ENCODE results near the gene SPAG4.

Gene SPAG4

DNA sequence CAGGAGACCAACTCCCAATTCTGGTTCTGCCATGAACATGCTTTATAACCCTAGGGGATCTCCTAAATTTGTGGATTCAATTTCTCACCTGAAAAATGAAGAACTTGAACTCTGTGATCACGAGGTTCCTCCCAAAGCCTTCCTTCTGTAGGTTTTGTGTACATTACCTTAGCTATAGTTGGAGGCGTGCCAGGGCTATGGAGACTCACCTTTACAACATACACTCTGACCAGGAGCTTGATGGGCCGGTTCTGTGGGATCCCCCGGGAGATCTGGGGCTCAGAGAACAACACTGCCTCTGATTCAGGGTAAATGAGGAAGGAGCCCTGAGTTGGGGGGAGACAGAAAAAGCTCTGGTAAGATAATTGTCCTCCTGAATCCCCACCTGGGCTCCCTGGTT lies 39.7 kb upstream of the SPAG4 start:
- Histone ChIP-seq H2AK5ac (ENCODE audit: low read length) (no peak overlapping the region), H3K27me3 (ENCODE audit: insufficient read depth, low read length) (no peaks in the 10 kb centered on the region), H3K79me2 (ENCODE audit: control insufficient read depth, insufficient read depth, low read length, poor library complexity) (no peaks in the 10 kb centered on the region), H3K4me1 (ENCODE audit: control insufficient read depth in 1 of 2, insufficient read depth in 2 of 2, low read length in 2 of 2) (no peaks in the 10 kb centered on the region), H3K9me3 (ENCODE audit: insufficient read depth, low read depth, low read length) (peaks cover 3% of the 10 kb centered on the region), H3K14ac (ENCODE audit: low read length) (no peak overlapping the region), H4K12ac (ENCODE audit: low read depth, low read length) (no peak overlapping the region), H3K9ac (ENCODE audit: low read length) (no peak overlapping the region), H2AFZ (ENCODE audit: insufficient read depth, low read length, poor library complexity) (no peak overlapping the region), H3K79me1 (ENCODE audit: low read length) (no peaks in the 10 kb centered on the region), H2BK5ac (ENCODE audit: low read depth, low read length, poor library complexity) (no peak overlapping the region), H3K4me2 (ENCODE audit: low read length) (no peak overlapping the region), H3K23ac (ENCODE audit: low read length) (no peak overlapping the region), H3K4me3 (ENCODE audit: low read depth, low read length) (no peak overlapping the region), H2BK12ac (ENCODE audit: low read length) (no peak overlapping the region), H3K4ac (ENCODE audit: low read depth, low read length) (no peak overlapping the region), H2BK120ac (ENCODE audit: insufficient read depth, low read length, poor library complexity) (no peak overlapping the region), H4K91ac (ENCODE audit: low read depth, low read length) (no peak overlapping the region), H3K18ac (ENCODE audit: low read length) (no peak overlapping the region), H4K8ac (ENCODE audit: low read depth, low read length) (no peak overlapping the region), H3K27ac (ENCODE audit: low read depth, low read length) (no peak overlapping the region), H3K36me3 (ENCODE audit: control insufficient read depth in 1 of 2, insufficient read depth in 2 of 2, low read length in 2 of 2) (no peaks in the 10 kb centered on the region)
- DNase-seq: no peak
- WGBS (ENCODE audit: extremely low coverage, insufficient coverage, insufficient read length): no CpG with 5 or more reads among the region's 4 CpGs

GRCh38 chr20:35576816-35577215 lies 38.8 kb upstream of the SPAG4 start:
- WGBS (ENCODE audit: extremely low coverage, insufficient coverage, insufficient read length): no CpG with 5 or more reads among the region's 3 CpGs
- H2BK12ac ChIP-seq (ENCODE audit: low read length): no peak overlapping the region
- no peaks in the 10 kb centered on the region for H3K36me3 ChIP-seq (ENCODE audit: control insufficient read depth in 1 of 2, insufficient read depth in 2 of 2, low read length in 2 of 2)
- no peak overlapping the region for H3K4me2 ChIP-seq (ENCODE audit: low read length)
- no peak overlapping the region for H3K23ac ChIP-seq (ENCODE audit: low read length)
- no peaks in the 10 kb centered on the region for H3K79me1 ChIP-seq (ENCODE audit: low read length)
- no peak overlapping the region for H4K8ac ChIP-seq (ENCODE audit: low read depth, low read length)
- no peak overlapping the region for H3K4me3 ChIP-seq (ENCODE audit: low read depth, low read length)
- H3K79me2 ChIP-seq (ENCODE audit: control insufficient read depth, insufficient read depth, low read length, poor library complexity): no peaks in the 10 kb centered on the region
- no peak overlapping the region for H3K9ac ChIP-seq (ENCODE audit: low read length)
- H3K4ac ChIP-seq (ENCODE audit: low read depth, low read length): no peak overlapping the region
- peaks cover 3% of the 10 kb centered on the region for H3K9me3 ChIP-seq (ENCODE audit: insufficient read depth, low read depth, low read length)
- no peak overlapping the region for H2AFZ ChIP-seq (ENCODE audit: insufficient read depth, low read length, poor library complexity)
- no peak overlapping the region for H2AK5ac ChIP-seq (ENCODE audit: low read length)
- no peak overlapping the region for H3K18ac ChIP-seq (ENCODE audit: low read length)
- no peak overlapping the region for H4K12ac ChIP-seq (ENCODE audit: low read depth, low read length)
- H3K14ac ChIP-seq (ENCODE audit: low read length): no peak overlapping the region
- no peak overlapping the region for H3K27ac ChIP-seq (ENCODE audit: low read depth, low read length)
- no peak for DNase-seq
- no peaks in the 10 kb centered on the region for H3K4me1 ChIP-seq (ENCODE audit: control insufficient read depth in 1 of 2, insufficient read depth in 2 of 2, low read length in 2 of 2)
- H2BK120ac ChIP-seq (ENCODE audit: insufficient read depth, low read length, poor library complexity): no peak overlapping the region
- no peaks in the 10 kb centered on the region for H3K27me3 ChIP-seq (ENCODE audit: insufficient read depth, low read length)
- H2BK5ac ChIP-seq (ENCODE audit: low read depth, low read length, poor library complexity): no peak overlapping the region
- no peak overlapping the region for H4K91ac ChIP-seq (ENCODE audit: low read depth, low read length)

DNA sequence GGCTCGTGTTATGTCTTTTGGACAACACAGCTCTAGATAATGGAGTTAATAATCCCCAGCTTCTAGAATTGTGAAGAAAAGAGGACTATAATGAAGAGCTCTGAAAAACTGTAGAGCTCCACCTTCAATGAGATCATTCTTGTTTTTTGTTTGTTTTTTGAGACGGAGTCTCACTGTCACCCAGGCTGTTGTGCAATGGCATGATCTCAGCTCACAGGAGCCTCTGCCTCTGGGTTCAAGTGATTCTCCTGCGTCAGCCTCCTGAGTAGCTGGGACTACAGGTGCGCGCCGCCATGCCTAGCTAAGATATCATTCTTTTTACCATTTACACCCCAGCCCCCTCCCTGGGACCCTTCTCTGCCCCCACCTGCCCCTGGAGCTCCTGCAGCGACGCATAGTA lies 37.2 kb upstream of the SPAG4 start:
- no peaks in the 10 kb centered on the region for H3K79me1 ChIP-seq (ENCODE audit: low read length)
- no peaks in the 10 kb centered on the region for H3K36me3 ChIP-seq (ENCODE audit: control insufficient read depth in 1 of 2, insufficient read depth in 2 of 2, low read length in 2 of 2)
- no peak overlapping the region for H3K18ac ChIP-seq (ENCODE audit: low read length)
- no peaks in the 10 kb centered on the region for H3K9me3 ChIP-seq (ENCODE audit: insufficient read depth, low read depth, low read length)
- H4K8ac ChIP-seq (ENCODE audit: low read depth, low read length): no peak overlapping the region
- H2AK5ac ChIP-seq (ENCODE audit: low read length): no peak overlapping the region
- no peak overlapping the region for H4K12ac ChIP-seq (ENCODE audit: low read depth, low read length)
- H3K79me2 ChIP-seq (ENCODE audit: control insufficient read depth, insufficient read depth, low read length, poor library complexity): no peaks in the 10 kb centered on the region
- DNase-seq: peak; percentile 44 to 47
- H3K4me3 ChIP-seq (ENCODE audit: low read depth, low read length): no peak overlapping the region
- no peak overlapping the region for H3K27ac ChIP-seq (ENCODE audit: low read depth, low read length)
- no peak overlapping the region for H2BK5ac ChIP-seq (ENCODE audit: low read depth, low read length, poor library complexity)
- H3K23ac ChIP-seq (ENCODE audit: low read length): no peak overlapping the region
- no peak overlapping the region for H3K14ac ChIP-seq (ENCODE audit: low read length)
- H4K91ac ChIP-seq (ENCODE audit: low read depth, low read length): no peak overlapping the region
- WGBS (ENCODE audit: extremely low coverage, insufficient coverage, insufficient read length): no CpG with 5 or more reads among the region's 8 CpGs
- H3K9ac ChIP-seq (ENCODE audit: low read length): no peak overlapping the region
- H3K27me3 ChIP-seq (ENCODE audit: insufficient read depth, low read length): no peaks in the 10 kb centered on the region
- H3K4ac ChIP-seq (ENCODE audit: low read depth, low read length): no peak overlapping the region
- no peak overlapping the region for H2BK12ac ChIP-seq (ENCODE audit: low read length)
- no peak overlapping the region for H3K4me2 ChIP-seq (ENCODE audit: low read length)
- no peak overlapping the region for H2BK120ac ChIP-seq (ENCODE audit: insufficient read depth, low read length, poor library complexity)
- H3K4me1 ChIP-seq (ENCODE audit: control insufficient read depth in 1 of 2, insufficient read depth in 2 of 2, low read length in 2 of 2): no peaks in the 10 kb centered on the region
- H2AFZ ChIP-seq (ENCODE audit: insufficient read depth, low read length, poor library complexity): no peak overlapping the region

- H2BK12ac ChIP-seq (ENCODE audit: low read length): no peak overlapping the region
- no peak overlapping the region for H4K8ac ChIP-seq (ENCODE audit: low read depth, low read length)
- no peak overlapping the region for H3K4me3 ChIP-seq (ENCODE audit: low read depth, low read length)
- H3K9me3 ChIP-seq (ENCODE audit: insufficient read depth, low read depth, low read length): peaks cover 2% of the 10 kb centered on the region
- H2AK5ac ChIP-seq (ENCODE audit: low read length): no peak overlapping the region
- no peak overlapping the region for H4K91ac ChIP-seq (ENCODE audit: low read depth, low read length)
- H3K4me1 ChIP-seq (ENCODE audit: control insufficient read depth in 1 of 2, insufficient read depth in 2 of 2, low read length in 2 of 2): no peaks in the 10 kb centered on the region
- no peak overlapping the region for H2AFZ ChIP-seq (ENCODE audit: insufficient read depth, low read length, poor library complexity)
- H3K79me1 ChIP-seq (ENCODE audit: low read length): no peaks in the 10 kb centered on the region
- no peak overlapping the region for H3K4ac ChIP-seq (ENCODE audit: low read depth, low read length)
- no peak overlapping the region for H3K27ac ChIP-seq (ENCODE audit: low read depth, low read length)
- H3K27me3 ChIP-seq (ENCODE audit: insufficient read depth, low read length): no peaks in the 10 kb centered on the region
- H3K14ac ChIP-seq (ENCODE audit: low read length): no peak overlapping the region
- H3K18ac ChIP-seq (ENCODE audit: low read length): no peak overlapping the region
- H3K79me2 ChIP-seq (ENCODE audit: control insufficient read depth, insufficient read depth, low read length, poor library complexity): no peaks in the 10 kb centered on the region
- no peak overlapping the region for H3K4me2 ChIP-seq (ENCODE audit: low read length)
- H3K23ac ChIP-seq (ENCODE audit: low read length): no peak overlapping the region
- no peak overlapping the region for H3K9ac ChIP-seq (ENCODE audit: low read length)
- no CpG with 5 or more reads among the region's 6 CpGs for WGBS (ENCODE audit: extremely low coverage, insufficient coverage, insufficient read length)
- no peak overlapping the region for H4K12ac ChIP-seq (ENCODE audit: low read depth, low read length)
- no peak for DNase-seq
- H2BK5ac ChIP-seq (ENCODE audit: low read depth, low read length, poor library complexity): no peak overlapping the region
- H2BK120ac ChIP-seq (ENCODE audit: insufficient read depth, low read length, poor library complexity): no peak overlapping the region
- no peaks in the 10 kb centered on the region for H3K36me3 ChIP-seq (ENCODE audit: control insufficient read depth in 1 of 2, insufficient read depth in 2 of 2, low read length in 2 of 2)
Measured at GRCh38 chr20:35579196-35579595, 36.4 kb upstream of the SPAG4 start.
